Endodermal cell (in vitro differentiated cells): ENCODE measurements around the gene YWHAQ. TPM values are rescaled to one million over a fixed set of nuclear protein-coding genes. Genes with fewer than 3 reads are reported as not detected.
"Not testable (repeated sequence)": the region's sequence is repeated elsewhere in the genome, so short reads cannot be mapped to it uniquely, and the experiment has no call there.

Experiments used
- DNase-seq: peaks from one replicate; pipeline ENCODE4 v3.0.0-alpha.2; 2017
- H3K27ac ChIP-seq: 2 replicates; pipeline ENCODE4 v1.5.1; 2013; ENCODE audit warnings: mild to moderate bottlenecking, low read depth, low read length, moderate library complexity
- H3K27me3 ChIP-seq: 2 replicates; pipeline ENCODE4 v1.6.1; 2013; ENCODE audit warnings: mild to moderate bottlenecking, low read length, moderate library complexity; ENCODE audit not compliant: insufficient read depth, control insufficient read depth, poor library complexity, severe bottlenecking
- H3K36me3 ChIP-seq: 2 replicates; pipeline ENCODE4 v1.7.0; 2013; ENCODE audit warnings: mild to moderate bottlenecking, low read length, moderate library complexity; ENCODE audit not compliant: control insufficient read depth, insufficient read depth
- H3K4me1 ChIP-seq: one replicate; pipeline ENCODE4 v1.7.0; 2013; ENCODE audit warnings: low read length; ENCODE audit not compliant: control insufficient read depth, insufficient read depth
- H3K4me3 ChIP-seq: 2 replicates; pipeline ENCODE4 v1.5.1; 2013; ENCODE audit warnings: mild to moderate bottlenecking, low read length, moderate library complexity
- H3K9ac ChIP-seq: 2 replicates; pipeline ENCODE4 v1.6.1; 2013; ENCODE audit warnings: mild to moderate bottlenecking, low read length, moderate library complexity; ENCODE audit not compliant: poor library complexity, severe bottlenecking; ENCODE audit errors: extremely low read depth
- H3K9me3 ChIP-seq: 2 replicates; pipeline ENCODE4 v1.6.1; 2013; ENCODE audit warnings: mild to moderate bottlenecking, low read length, moderate library complexity; ENCODE audit not compliant: control insufficient read depth
- H3K27ac Mint-ChIP-seq: 2 replicates; pipeline ENCODE4 v1.8.0; 2020; ENCODE audit warnings: mixed read lengths
- H3K27me3 Mint-ChIP-seq: 2 replicates; pipeline ENCODE4 v1.8.0; 2021; ENCODE audit warnings: mild to moderate bottlenecking, mixed read lengths; ENCODE audit not compliant: insufficient read depth
- H3K36me3 Mint-ChIP-seq: 2 replicates; pipeline ENCODE4 v1.8.0; 2020; ENCODE audit warnings: low read depth, mixed read lengths
- H3K4me1 Mint-ChIP-seq: 2 replicates; pipeline ENCODE4 v1.8.0; 2020; ENCODE audit warnings: mixed read lengths
- H3K4me3 Mint-ChIP-seq: 2 replicates; pipeline ENCODE4 v1.8.0; 2020; ENCODE audit warnings: mild to moderate bottlenecking, moderate library complexity, mixed read lengths
- H3K9me3 Mint-ChIP-seq: 2 replicates; pipeline ENCODE4 v1.8.0; 2020; ENCODE audit warnings: mild to moderate bottlenecking, mixed read lengths
- CTCF ChIP-seq: fragments of 200-600 bp; sonication (generic); conservative IDR thresholded peaks from 2 replicates; pipeline ENCODE4 v1.5.0; 2021; ENCODE audit warnings: antibody characterized with exemption, mild to moderate bottlenecking
- WGBS, 2 experiments: methylation state at CpG; one replicate each; pipeline versions ENCODE4 v1.1.5 to v1.1.7; 2013; ENCODE audit warnings: missing lambda C conversion rate in 2 of 2, mixed read lengths in 1 of 2; ENCODE audit not compliant: insufficient coverage in 1 of 2, insufficient read length in 1 of 2; 5-methylcytosine and 5-hydroxymethylcytosine counted together
- total RNA-seq, 2 donors: library from RNA; stranded (reverse); fragmentation: NEBNext Ultra II Directional in 1 of 2; extraction: Animal tissue kit (Norgen Biotek cat#: 25700) in 1 of 2; gene quantifications; 2 replicates in 1 of 2; 3 replicates in 1 of 2; pipeline ENCODE4 v1.2.1, GENCODE V29; 2021

Gene YWHAQ
- total RNA-seq, 2 donors from 2014 or later = 357 to 374 TPM

DNA sequence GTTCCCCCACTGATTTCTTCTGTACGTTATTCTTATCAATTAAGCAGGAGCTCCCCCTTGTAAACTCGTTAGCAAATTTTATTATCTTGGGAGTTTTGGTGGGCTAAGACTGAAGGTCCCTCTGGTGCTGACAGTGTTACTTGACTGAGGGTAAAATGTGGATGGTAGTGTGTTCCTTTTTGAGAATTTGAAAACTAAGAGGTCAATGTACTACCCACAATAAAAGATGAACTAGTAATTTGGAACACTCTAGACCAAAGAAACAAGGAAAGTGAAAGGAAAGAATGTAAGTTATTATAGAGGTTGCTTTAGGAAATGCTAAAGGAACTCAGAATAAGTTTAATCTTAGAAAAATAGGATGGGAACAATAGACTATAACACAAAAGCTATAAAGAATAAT lies 35.1 kb downstream of the YWHAQ start:
- peaks cover 58% of the 10 kb centered on the region for H3K36me3 Mint-ChIP-seq

GRCh38 chr2:9595256-9595655 lies 35.5 kb downstream of the YWHAQ start:
- DNase-seq, H3K27ac ChIP-seq, H3K4me1 Mint-ChIP-seq, H3K27ac Mint-ChIP-seq, H3K4me1 ChIP-seq, H3K4me3 ChIP-seq, H3K4me3 Mint-ChIP-seq, H3K9ac ChIP-seq, H3K27me3 ChIP-seq, H3K27me3 Mint-ChIP-seq: not testable (repeated sequence)
- peaks cover 20% of the 10 kb centered on the region for H3K9me3 Mint-ChIP-seq
- peaks cover 27% of the 10 kb centered on the region for H3K9me3 ChIP-seq
- H3K36me3 ChIP-seq = peaks cover 80% of the 10 kb centered on the region
- WGBS, 2 experiments = 86 to 90% methylated on average over 5 to 6 of the region's 6 CpGs
- H3K36me3 Mint-ChIP-seq = peaks cover 58% of the 10 kb centered on the region

More for the DNA sequence above, 35.1 kb downstream of the YWHAQ start:
- Histone ChIP-seq H3K27me3 (no peaks in the 10 kb centered on the region), H3K4me3 (no peak overlapping the region), H3K36me3 (peaks cover 80% of the 10 kb centered on the region), H3K9ac (no peak overlapping the region), H3K4me1 (no peaks in the 10 kb centered on the region), H3K27ac (no peak overlapping the region), H3K9me3 (peaks cover 32% of the 10 kb centered on the region)
- no peaks in the 10 kb centered on the region for H3K27me3 Mint-ChIP-seq
- DNase-seq = no peak
- peaks cover 25% of the 10 kb centered on the region for H3K9me3 Mint-ChIP-seq
- peaks cover 9% of the 10 kb centered on the region for H3K4me1 Mint-ChIP-seq
- H3K4me3 Mint-ChIP-seq = no peak overlapping the region
- WGBS, 2 experiments = 70% methylated on average over 2 of the region's 2 CpGs; no CpG with 5 or more reads in 1 of the 2 experiments
- TF ChIP-seq CTCF = no peak
- no peak overlapping the region for H3K27ac Mint-ChIP-seq

DNA sequence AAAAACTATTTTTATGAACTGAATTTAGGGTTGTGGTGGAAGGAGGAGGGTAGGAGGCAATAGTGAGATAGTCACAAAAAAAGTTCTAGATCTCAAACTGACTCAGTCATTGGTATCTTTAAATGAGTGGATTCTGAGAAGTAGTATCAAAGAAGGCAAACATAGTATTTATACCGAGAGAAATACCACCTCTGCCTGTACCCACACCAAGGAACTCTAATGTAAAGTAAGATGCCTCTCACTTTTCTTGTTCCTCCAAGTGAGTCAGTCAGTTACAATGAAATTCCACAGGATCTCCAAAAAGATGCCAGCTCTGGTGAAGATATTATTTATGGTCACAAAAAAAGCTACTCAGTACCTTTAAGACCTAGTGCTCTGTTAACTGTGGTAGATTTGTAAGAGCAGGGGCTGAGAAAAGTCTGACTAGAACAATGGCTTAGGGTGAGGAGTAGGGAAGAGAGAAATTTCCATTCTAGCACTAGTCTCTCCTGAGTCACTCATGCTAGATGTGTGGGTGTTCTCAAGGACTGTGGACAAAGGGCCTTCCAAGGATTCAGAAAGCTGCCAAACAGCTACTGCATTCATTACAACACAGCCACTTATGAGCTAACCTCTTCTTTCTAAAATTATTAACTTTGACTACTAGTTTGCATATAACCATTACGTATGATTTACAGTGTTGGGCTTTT lies 36.3 kb downstream of the YWHAQ start:
- DNase-seq = no peak
- peaks cover 9% of the 10 kb centered on the region for H3K4me1 Mint-ChIP-seq
- 94 to 100% methylated on average over 1 to 2 of the region's 2 CpGs for WGBS, 2 experiments
- H3K9ac ChIP-seq = no peak overlapping the region
- peaks cover 13% of the 10 kb centered on the region for H3K9me3 Mint-ChIP-seq
- no peak overlapping the region for H3K4me3 Mint-ChIP-seq
- peaks cover 80% of the 10 kb centered on the region for H3K36me3 ChIP-seq
- no peak overlapping the region for H3K27ac ChIP-seq
- no peaks in the 10 kb centered on the region for H3K27me3 Mint-ChIP-seq
- H3K9me3 ChIP-seq = peaks cover 19% of the 10 kb centered on the region
- H3K36me3 Mint-ChIP-seq = peaks cover 58% of the 10 kb centered on the region
- peak overlapping the region; percentile 44 for H3K27ac Mint-ChIP-seq
- no peak for TF ChIP-seq CTCF
- no peaks in the 10 kb centered on the region for H3K27me3 ChIP-seq
- no peak overlapping the region for H3K4me3 ChIP-seq
- H3K4me1 ChIP-seq = no peaks in the 10 kb centered on the region
